Calu3 (cell line): Measurements from ENCODE around the gene CTIF. TPM values are rescaled to one million over a fixed set of nuclear protein-coding genes. Genes with fewer than 3 reads are reported as not detected.

ENCODE experiments used
- BruUV-seq: library from RNA; stranded (reverse); fragments of 400-500 nt; replicated peaks from 2 replicates; lab custom pipeline; 2021; lab: Mats Ljungman, UMichigan
- CTCF ChIA-PET: fragments of 300-600 bp; sonication (Branson Sonifier 250); formaldehyde crosslinking; loops from one replicate; lab custom pipeline; 2022; ENCODE audit warnings: antibody characterized with exemption; lab: Charles Lee
- DNase-seq: peaks from one replicate; pipeline ENCODE4 v3.0.0; 2022
- H3K27ac Mint-ChIP-seq: one replicate; pipeline ENCODE4 v1.8.0; 2022; ENCODE audit warnings: mixed read lengths; ENCODE audit not compliant: unreplicated experiment
- H3K27me3 Mint-ChIP-seq: one replicate; pipeline ENCODE4 v1.8.0; 2022; ENCODE audit warnings: mixed read lengths; ENCODE audit not compliant: unreplicated experiment
- H3K36me3 Mint-ChIP-seq: one replicate; pipeline ENCODE4 v1.8.0; 2022; ENCODE audit warnings: mild to moderate bottlenecking, moderate library complexity, mixed read lengths; ENCODE audit not compliant: insufficient read depth, unreplicated experiment
- H3K4me1 Mint-ChIP-seq: one replicate; pipeline ENCODE4 v1.8.0; 2022; ENCODE audit warnings: mild to moderate bottlenecking, low read depth, mixed read lengths; ENCODE audit not compliant: unreplicated experiment
- H3K4me3 Mint-ChIP-seq: one replicate; pipeline ENCODE4 v1.8.0; 2022; ENCODE audit warnings: mild to moderate bottlenecking, low read depth, moderate library complexity, mixed read lengths; ENCODE audit not compliant: unreplicated experiment
- H3K9me3 Mint-ChIP-seq: one replicate; pipeline ENCODE4 v1.8.0; 2022; ENCODE audit warnings: low read depth, mixed read lengths; ENCODE audit not compliant: unreplicated experiment
- CTCF ChIP-seq: fragments of 200-600 bp; IDR thresholded peaks from one replicate; pipeline ENCODE4 v1.8.0; 2022; ENCODE audit warnings: antibody characterized with exemption; ENCODE audit not compliant: unreplicated experiment
- intact Hi-C: fragments of 100-400 bp; cut with micrococcal nuclease; formaldehyde crosslinking; loops from one replicate; pipeline ENCODE4 v1.10.0; 2022; ENCODE audit not compliant: unreplicated experiment
- total RNA-seq: library from RNA; stranded (reverse); gene quantifications from 2 replicates; pipeline ENCODE4 v1.2.3, GENCODE V29; 2022

CTIF gene
- total RNA-seq, 1 experiment from 2014 or later, result 40.8 TPM

GRCh38 chr18:48813833-48814489 is 275.1 kb downstream of the CTIF start:
- Mint-ChIP-seq H3K4me3 (no peak overlapping the region), H3K36me3 (no peaks in the 10 kb centered on the region), H3K4me1 (peaks cover 17% of the 10 kb centered on the region), H3K27ac (no peak overlapping the region), H3K27me3 (no peaks in the 10 kb centered on the region), H3K9me3 (no peaks in the 10 kb centered on the region)
- intact Hi-C loops, result no loop called here
- DNase-seq, result peak; percentile 21
- BruUV-seq, result no TSS peak
- CTCF ChIA-PET, result interaction anchor here (1.6 kb wide), 1 partner anchor 17 kb away, joined by 4 read pairs; no protein-coding TSS in a partner anchor
- TF ChIP-seq CTCF, result no peak

- CTCF ChIA-PET, result interaction anchor here (1.6 kb wide), 1 partner anchor 16 kb away, joined by 4 read pairs; no protein-coding TSS in a partner anchor
- H3K36me3 Mint-ChIP-seq, result no peaks in the 10 kb centered on the region
- no peak for TF ChIP-seq CTCF
- peaks cover 17% of the 10 kb centered on the region for H3K4me1 Mint-ChIP-seq
- no peak for DNase-seq
- no peak overlapping the region for H3K4me3 Mint-ChIP-seq
- BruUV-seq, result no TSS peak
- no peaks in the 10 kb centered on the region for H3K9me3 Mint-ChIP-seq
- no peak overlapping the region for H3K27ac Mint-ChIP-seq
- intact Hi-C loops, result no loop called here
- no peaks in the 10 kb centered on the region for H3K27me3 Mint-ChIP-seq
Observed at GRCh38 chr18:48814490-48815178, 275.8 kb downstream of the CTIF start.

GRCh38 chr18:48815179-48815515 is 276.3 kb downstream of the CTIF start:
- no peak for TF ChIP-seq CTCF
- no peak overlapping the region for H3K4me3 Mint-ChIP-seq
- peaks cover 17% of the 10 kb centered on the region for H3K4me1 Mint-ChIP-seq
- no TSS peak for BruUV-seq
- DNase-seq, result no peak
- CTCF ChIA-PET, result no interaction called here
- H3K27ac Mint-ChIP-seq, result no peak overlapping the region
- no peaks in the 10 kb centered on the region for H3K36me3 Mint-ChIP-seq
- no peaks in the 10 kb centered on the region for H3K27me3 Mint-ChIP-seq
- H3K9me3 Mint-ChIP-seq, result no peaks in the 10 kb centered on the region
- intact Hi-C loops, result no loop called here

GRCh38 chr18:48815581-48816324 is 276.9 kb downstream of the CTIF start:
- TF ChIP-seq CTCF, result no peak
- intact Hi-C loops, result no loop called here
- no TSS peak for BruUV-seq
- Mint-ChIP-seq H3K27ac (no peak overlapping the region), H3K27me3 (no peaks in the 10 kb centered on the region), H3K4me3 (no peak overlapping the region), H3K4me1 (peaks cover 17% of the 10 kb centered on the region), H3K36me3 (no peaks in the 10 kb centered on the region), H3K9me3 (no peaks in the 10 kb centered on the region)
- CTCF ChIA-PET, result no interaction called here
- DNase-seq, result no peak
